HUES6 (cell line): Measurements from ENCODE around the gene BSND.

ENCODE experiments used
- H3K27ac ChIP-seq: 2 replicates; pipeline ENCODE4 v1.7.0; 2013; ENCODE audit warnings: low read depth, mild to moderate bottlenecking, low read length, inconsistent platforms
- H3K27me3 ChIP-seq: 2 replicates; pipeline ENCODE4 v1.6.1; 2013; ENCODE audit warnings: low read length; ENCODE audit not compliant: control insufficient read depth, insufficient read depth
- H3K36me3 ChIP-seq: 2 replicates; pipeline ENCODE4 v1.6.1; 2013; ENCODE audit warnings: low read length; ENCODE audit not compliant: control insufficient read depth, insufficient read depth
- H3K4me1 ChIP-seq: 2 replicates; pipeline ENCODE4 v1.6.1; 2013; ENCODE audit warnings: low read length; ENCODE audit not compliant: control insufficient read depth, insufficient read depth
- H3K4me3 ChIP-seq: 2 replicates; pipeline ENCODE4 v1.5.1; 2013; ENCODE audit warnings: low read depth, low read length
- H3K9ac ChIP-seq: one replicate; pipeline ENCODE4 v1.6.1; 2013; ENCODE audit warnings: mild to moderate bottlenecking, low read length
- H3K9me3 ChIP-seq: 2 replicates; pipeline ENCODE4 v1.6.1; 2013; ENCODE audit warnings: low read depth, low read length; ENCODE audit not compliant: control insufficient read depth, insufficient read depth

BSND gene

DNA sequence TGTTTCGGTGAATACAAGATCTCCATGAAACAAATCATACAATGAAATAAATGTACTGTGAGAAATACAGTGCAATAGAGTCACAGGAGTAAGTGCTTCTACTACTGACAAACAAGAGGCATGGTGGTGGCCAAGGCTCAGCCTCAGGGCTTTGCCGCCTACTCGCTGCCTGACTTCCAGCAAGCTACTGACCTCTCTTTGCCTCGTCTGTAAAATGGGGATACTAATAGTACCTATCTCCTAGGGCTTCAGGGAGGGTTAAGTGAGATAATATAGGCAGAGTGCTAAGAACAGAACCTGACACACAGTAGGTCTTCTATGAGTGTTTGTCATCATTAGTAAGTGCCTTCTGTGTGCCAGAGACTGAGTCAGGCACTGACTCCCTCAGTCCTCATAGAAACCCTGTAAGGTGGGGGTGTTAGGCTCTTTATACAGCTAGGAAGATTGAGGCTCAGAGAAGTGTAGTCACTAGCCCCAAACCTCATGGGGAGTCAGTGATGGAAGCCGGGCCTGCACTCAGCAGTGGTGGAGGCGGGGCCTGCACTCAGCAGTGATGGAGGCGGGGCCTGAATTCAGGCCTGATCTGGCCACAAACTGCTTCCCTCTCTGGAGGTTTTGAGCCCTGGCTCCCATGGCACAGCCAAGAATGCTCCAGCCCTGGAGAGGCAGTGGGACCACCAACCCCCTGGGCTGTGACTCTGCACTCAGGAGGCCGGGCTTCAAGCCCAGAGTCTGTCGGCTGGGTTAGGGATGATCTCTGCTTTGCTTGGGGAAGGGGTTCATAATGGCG, 6.8 kb downstream of the BSND start:
- Histone ChIP-seq H3K36me3 (no peaks in the 10 kb centered on the region), H3K4me1 (peaks cover 6% of the 10 kb centered on the region), H3K27ac (no peak overlapping the region), H3K4me3 (no peak overlapping the region), H3K9ac (no peak overlapping the region), H3K9me3 (peaks cover 14% of the 10 kb centered on the region; the same call in 1 of the 2 replicates), H3K27me3 (peaks cover 20% of the 10 kb centered on the region)

GRCh38 chr1:55006931-55007330, 8.2 kb downstream of the BSND start:
- H3K27ac ChIP-seq: no peak overlapping the region
- H3K27me3 ChIP-seq: peaks cover 7% of the 10 kb centered on the region
- peaks cover 14% of the 10 kb centered on the region; the same call in 1 of the 2 replicates for H3K9me3 ChIP-seq
- H3K4me3 ChIP-seq: no peak overlapping the region
- no peaks in the 10 kb centered on the region for H3K36me3 ChIP-seq
- H3K4me1 ChIP-seq: peaks cover 15% of the 10 kb centered on the region
- H3K9ac ChIP-seq: no peak overlapping the region

DNA sequence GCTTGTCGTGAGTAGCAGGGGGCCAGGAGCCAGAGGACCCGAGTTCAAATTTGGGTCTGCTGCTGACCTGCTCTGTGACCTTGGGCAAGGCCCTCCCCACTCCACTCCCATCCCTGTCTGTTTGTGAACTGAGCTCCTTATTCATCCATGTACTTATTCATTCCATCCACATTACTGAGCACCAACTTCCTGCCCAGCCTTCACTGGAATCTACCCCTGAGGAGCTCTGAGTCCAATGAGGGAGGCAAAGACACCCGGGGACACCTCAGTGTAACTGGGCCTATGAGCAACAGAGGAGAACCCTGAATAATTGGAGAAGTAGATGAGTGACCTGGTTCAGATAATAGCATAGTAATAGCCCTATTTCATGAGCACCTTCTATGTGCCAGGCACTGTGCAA, 8.9 kb downstream of the BSND start:
- H3K27ac ChIP-seq: no peak overlapping the region
- H3K9ac ChIP-seq: no peak overlapping the region
- H3K9me3 ChIP-seq: peaks cover 14% of the 10 kb centered on the region; the same call in 1 of the 2 replicates
- H3K27me3 ChIP-seq: peaks cover under 1% of the 10 kb centered on the region; the same call in 1 of the 2 replicates
- H3K36me3 ChIP-seq: no peaks in the 10 kb centered on the region
- H3K4me3 ChIP-seq: no peak overlapping the region
- H3K4me1 ChIP-seq: peaks cover 15% of the 10 kb centered on the region

- no peak overlapping the region for H3K9ac ChIP-seq
- no peaks in the 10 kb centered on the region for H3K36me3 ChIP-seq
- H3K9me3 ChIP-seq: peaks cover 14% of the 10 kb centered on the region; the same call in 1 of the 2 replicates
- H3K27me3 ChIP-seq: peaks cover 5% of the 10 kb centered on the region; the same call in 1 of the 2 replicates
- no peak overlapping the region for H3K4me3 ChIP-seq
- no peak overlapping the region for H3K27ac ChIP-seq
- H3K4me1 ChIP-seq: peaks cover 15% of the 10 kb centered on the region
Measured at GRCh38 chr1:55010194-55010886, 11.6 kb downstream of the BSND start.

DNA sequence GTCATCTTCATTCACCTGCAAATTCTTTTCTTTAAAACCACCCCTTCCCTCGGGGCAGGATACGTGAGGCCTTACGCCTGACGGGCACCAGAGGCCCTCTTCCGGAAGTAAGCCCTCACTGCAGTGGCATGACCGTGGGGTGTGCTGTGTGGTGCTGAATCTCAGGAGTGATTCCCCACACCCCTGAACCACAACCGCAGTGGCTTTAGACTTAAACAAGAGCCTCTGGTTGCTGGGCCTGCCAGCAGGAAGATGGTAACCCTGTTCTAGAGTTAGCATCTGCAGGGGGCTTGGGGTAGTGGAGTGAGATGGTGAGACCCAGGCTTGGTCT, 12.1 kb downstream of the BSND start:
- Histone ChIP-seq H3K9me3 (peaks cover 14% of the 10 kb centered on the region; the same call in 1 of the 2 replicates), H3K4me1 (peaks cover 15% of the 10 kb centered on the region), H3K36me3 (no peaks in the 10 kb centered on the region), H3K4me3 (no peak overlapping the region), H3K27me3 (peaks cover 5% of the 10 kb centered on the region; the same call in 1 of the 2 replicates), H3K27ac (no peak overlapping the region), H3K9ac (no peak overlapping the region)

DNA sequence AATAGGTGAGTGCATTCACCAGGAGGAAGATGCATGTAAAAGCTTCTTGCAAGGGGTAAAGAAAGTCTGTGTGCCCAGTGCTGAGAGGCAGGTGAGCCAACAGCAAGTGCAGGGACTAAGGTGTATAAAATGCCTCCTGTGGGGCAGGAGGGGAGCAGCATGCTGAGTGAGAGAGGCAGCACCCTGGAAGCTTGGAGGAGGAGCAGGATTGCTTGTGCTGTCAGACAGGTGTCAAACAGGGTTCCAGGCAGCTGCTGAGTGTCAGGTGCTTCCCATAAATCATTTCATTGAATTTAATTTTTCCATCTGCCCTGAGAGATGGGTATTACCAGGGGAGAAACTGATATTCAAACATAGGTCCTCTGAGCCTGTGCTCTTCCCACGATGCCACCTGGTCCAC, 13.9 kb downstream of the BSND start:
- Histone ChIP-seq H3K27ac (no peak overlapping the region), H3K9me3 (peaks cover 14% of the 10 kb centered on the region; the same call in 1 of the 2 replicates), H3K4me1 (peaks cover 15% of the 10 kb centered on the region), H3K4me3 (no peak overlapping the region), H3K36me3 (no peaks in the 10 kb centered on the region), H3K9ac (no peak overlapping the region), H3K27me3 (peaks cover 5% of the 10 kb centered on the region; the same call in 1 of the 2 replicates)

DNA sequence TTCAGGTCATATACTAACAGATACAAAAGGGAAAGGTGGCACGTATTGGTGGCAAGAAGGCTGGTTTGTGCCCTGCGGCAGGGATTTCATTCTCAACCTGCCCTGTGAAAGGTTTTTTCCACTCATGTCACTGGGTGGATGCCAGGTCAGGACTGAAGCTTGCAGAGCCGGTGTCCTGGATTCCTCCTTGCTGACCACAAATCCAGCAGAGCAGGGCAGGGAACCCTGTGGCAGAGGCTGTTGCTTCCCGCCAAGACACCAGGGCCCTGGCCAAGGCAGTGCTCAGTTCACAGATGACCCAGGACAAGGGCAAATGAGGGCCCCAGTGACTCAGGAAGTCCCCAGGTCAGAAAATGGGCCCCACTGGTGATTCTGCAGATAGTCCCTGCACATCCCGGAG, 16.4 kb downstream of the BSND start:
- peaks cover 21% of the 10 kb centered on the region for H3K4me1 ChIP-seq
- H3K27ac ChIP-seq: no peak overlapping the region
- H3K27me3 ChIP-seq: peaks cover 5% of the 10 kb centered on the region; the same call in 1 of the 2 replicates
- H3K9ac ChIP-seq: no peak overlapping the region
- H3K36me3 ChIP-seq: no peaks in the 10 kb centered on the region
- H3K4me3 ChIP-seq: no peak overlapping the region
- no peaks in the 10 kb centered on the region for H3K9me3 ChIP-seq

DNA sequence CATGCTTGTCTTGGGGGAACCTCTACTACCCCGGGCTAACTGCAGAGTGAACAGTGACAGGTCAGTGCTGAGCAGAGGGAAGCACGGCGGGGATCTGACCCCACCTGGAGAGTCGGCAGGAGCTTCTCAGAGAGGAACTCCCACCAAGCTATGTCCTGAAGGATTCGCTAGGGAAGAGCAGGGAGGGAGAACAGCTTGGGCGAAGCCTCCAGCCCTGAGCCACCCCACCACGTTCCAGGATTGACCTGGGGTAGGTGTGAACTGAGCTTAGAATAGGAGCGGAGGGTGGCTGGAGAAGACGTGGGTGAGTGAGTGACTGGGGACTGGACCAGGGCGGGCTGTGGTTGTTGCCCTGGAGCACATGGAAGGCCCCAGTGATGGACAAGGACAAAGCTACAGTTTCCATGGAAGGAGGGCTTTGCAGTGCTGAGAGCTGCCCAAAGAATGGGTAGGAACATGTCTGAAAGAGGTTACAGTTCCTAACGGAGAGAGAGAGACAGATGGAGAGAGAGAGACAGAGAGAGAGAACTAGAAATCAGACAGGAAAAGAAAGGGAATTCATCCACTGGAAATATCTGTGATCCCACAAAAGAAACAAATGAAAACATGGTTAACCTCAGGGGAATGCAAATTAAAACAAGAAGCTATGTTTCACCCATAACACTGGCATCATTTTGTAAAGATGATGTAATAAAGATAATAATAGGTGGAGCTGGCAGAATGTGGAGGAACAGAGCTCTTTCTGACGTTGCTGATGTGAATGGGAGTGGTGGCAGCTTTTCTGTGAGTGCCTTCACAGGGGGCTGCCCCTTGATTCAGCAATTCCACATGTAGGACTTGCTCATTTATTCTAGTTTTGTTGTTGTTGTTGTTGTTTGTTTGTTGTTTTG, 17.2 kb downstream of the BSND start:
- no peak overlapping the region for H3K4me3 ChIP-seq
- peaks cover 16% of the 10 kb centered on the region for H3K4me1 ChIP-seq
- no peak overlapping the region for H3K9ac ChIP-seq
- H3K27me3 ChIP-seq: peaks cover 5% of the 10 kb centered on the region; the same call in 1 of the 2 replicates
- no peaks in the 10 kb centered on the region for H3K9me3 ChIP-seq
- no peaks in the 10 kb centered on the region for H3K36me3 ChIP-seq
- H3K27ac ChIP-seq: no peak overlapping the region

DNA sequence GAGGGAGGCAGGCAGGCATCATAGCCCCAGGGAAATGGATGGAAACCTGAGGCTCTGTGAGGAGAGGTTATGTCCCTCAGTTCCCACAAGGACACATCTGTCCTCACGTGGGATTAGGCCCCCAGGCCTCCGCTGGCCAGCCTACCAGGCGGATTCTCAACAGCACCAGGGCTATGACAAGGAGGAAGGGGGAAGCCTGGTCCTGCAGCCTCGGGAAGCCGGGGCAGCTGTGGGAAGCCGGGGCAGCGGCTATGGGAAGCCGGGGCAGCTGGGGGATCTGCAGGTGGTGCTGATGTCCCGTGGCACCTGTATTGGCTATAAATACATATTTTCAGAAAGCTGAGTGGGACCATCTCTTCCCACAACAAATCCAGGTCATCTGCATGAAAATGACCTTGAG, 19.7 kb downstream of the BSND start:
- Histone ChIP-seq H3K4me3 (no peak overlapping the region), H3K27me3 (peaks cover 5% of the 10 kb centered on the region; the same call in 1 of the 2 replicates), H3K27ac (no peak overlapping the region), H3K4me1 (peaks cover 18% of the 10 kb centered on the region), H3K36me3 (no peaks in the 10 kb centered on the region), H3K9ac (no peak overlapping the region), H3K9me3 (no peaks in the 10 kb centered on the region)

DNA sequence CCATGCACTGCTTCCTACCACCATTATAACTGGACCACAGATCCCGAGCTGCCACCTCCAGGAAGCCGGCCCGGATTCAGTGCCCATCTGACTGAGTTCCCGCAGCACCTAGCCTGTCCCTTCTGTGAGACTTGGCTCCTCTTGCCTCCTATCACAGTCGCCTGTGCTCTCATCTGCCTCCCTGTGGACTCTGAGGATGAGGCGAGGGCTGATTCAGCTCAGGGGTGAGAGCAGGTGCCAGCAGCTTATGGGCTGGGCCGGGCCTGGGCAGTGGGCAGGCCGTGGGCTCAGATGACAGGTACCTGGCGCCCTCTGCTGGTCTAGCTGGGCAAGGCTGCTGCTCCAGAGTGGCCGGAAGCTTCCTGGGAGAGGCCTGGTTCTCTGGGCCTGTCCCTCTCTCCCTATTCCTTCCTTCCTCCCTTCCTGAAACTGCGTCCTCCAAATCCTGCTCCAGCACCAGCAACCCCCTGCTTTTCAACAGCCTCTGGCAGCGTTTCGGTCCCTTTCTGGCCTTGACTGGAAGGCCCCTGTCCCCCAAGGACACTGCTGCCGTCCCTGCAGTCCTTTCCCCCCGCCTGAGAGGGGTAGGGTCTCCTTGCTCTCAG, 23.3 kb downstream of the BSND start:
- H3K4me3 ChIP-seq: peak overlapping the region; percentile 27; the same call in 1 of the 2 replicates
- peak overlapping the region; percentile 83 for H3K9ac ChIP-seq
- no peaks in the 10 kb centered on the region; the same call in 1 of the 2 replicates for H3K36me3 ChIP-seq
- peak overlapping the region; percentile 86; the same call in 1 of the 2 replicates for H3K27ac ChIP-seq
- peaks cover 22% of the 10 kb centered on the region for H3K4me1 ChIP-seq
- H3K27me3 ChIP-seq: no peaks in the 10 kb centered on the region
- H3K9me3 ChIP-seq: no peaks in the 10 kb centered on the region
